K562 (cell line): ENCODE results near the gene HYAL3. TPM values are rescaled to one million over a fixed set of nuclear protein-coding genes. Genes with fewer than 3 reads are reported as not detected.

Experiments used
- CBX5 ChIP-seq: IDR thresholded peaks from 2 replicates; pipeline ENCODE4 v1.6.1; 2014; ENCODE audit warnings: low read depth, borderline replicate concordance
- E2F3 ChIP-seq: fragments of 250-450 bp; sonication (Bioruptor Pico); IDR thresholded peaks from 2 replicates; pipeline ENCODE4 v1.4.0; 2020; ENCODE audit warnings: mild to moderate bottlenecking
- HOXB6 ChIP-seq: fragments of 250-450 bp; sonication (Bioruptor Pico); IDR thresholded peaks from 2 replicates; pipeline ENCODE4 v1.5.1; 2022; ENCODE audit warnings: mild to moderate bottlenecking, borderline replicate concordance
- KAT7 ChIP-seq: sonication (generic); formaldehyde crosslinking; IDR thresholded peaks from 2 replicates; pipeline ENCODE4 v1.8.0; 2022; ENCODE audit warnings: missing genetic modification reagents, mild to moderate bottlenecking, borderline replicate concordance
- MBD1 ChIP-seq: fragments of 250-450 bp; sonication (Bioruptor Pico); IDR thresholded peaks from 2 replicates; pipeline ENCODE4 v1.8.0; 2022; ENCODE audit warnings: inconsistent platforms
- MTA3 ChIP-seq: fragments of 450-650 bp; formaldehyde crosslinking; IDR thresholded peaks from 2 replicates; pipeline ENCODE4 v1.6.1; 2017; ENCODE audit warnings: mild to moderate bottlenecking, borderline replicate concordance
- NEUROD1 ChIP-seq: fragments of 150-350 bp; IDR thresholded peaks from 2 replicates; pipeline ENCODE4 v1.6.1; 2014; ENCODE audit warnings: borderline replicate concordance, low read length, low read depth; ENCODE audit not compliant: partially characterized antibody
- NR3C1 ChIP-seq: sonication (generic); formaldehyde crosslinking; IDR thresholded peaks from 2 replicates; pipeline ENCODE4 v1.8.1; 2022; ENCODE audit warnings: missing genetic modification reagents
- REST ChIP-seq, 2 experiments: fragments of 450-650 bp; formaldehyde crosslinking in 1 of 2; IDR thresholded peaks; 2 replicates each; pipeline versions ENCODE4 v1.4.0 to v1.6.1; 2014 to 2020; ENCODE audit warnings: mild to moderate bottlenecking in 2 of 2, borderline replicate concordance in 1 of 2, low read depth in 1 of 2
- XRCC4 ChIP-seq: IDR thresholded peaks from one replicate; pipeline ENCODE4 v1.6.1; 2011; ENCODE audit not compliant: insufficient read depth, insufficient read length; ENCODE audit errors: extremely low read depth
- ZEB2 ChIP-seq: fragments of 450-650 bp; IDR thresholded peaks from 2 replicates; pipeline ENCODE4 v1.6.1; 2016
- ZNF253 ChIP-seq: fragments of 250-450 bp; sonication (Bioruptor Pico); conservative IDR thresholded peaks from 2 replicates; pipeline ENCODE4 v1.6.1; 2021; ENCODE audit warnings: mild to moderate bottlenecking
- ZNF274 ChIP-seq: IDR thresholded peaks from 2 replicates; pipeline ENCODE4 v1.6.1; 2011; ENCODE audit warnings: low read depth, mild to moderate bottlenecking, low read length, moderate library complexity, borderline replicate concordance
- ZNF398 ChIP-seq: fragments of 250-450 bp; sonication (Bioruptor Pico); IDR thresholded peaks from 2 replicates; pipeline ENCODE4 v1.8.0; 2021; ENCODE audit warnings: moderate library complexity, mild to moderate bottlenecking, inconsistent platforms
- ZNF75A ChIP-seq: fragments of 450-650 bp; formaldehyde crosslinking; IDR thresholded peaks from 2 replicates; pipeline ENCODE4 v1.4.0; 2020; ENCODE audit warnings: mild to moderate bottlenecking
- polyA plus RNA-seq, 8 experiments: library from polyadenylated mRNA; depleted of rRNA in 4 of 8; stranded (reverse) in 5 of 8; unstranded in 3 of 8; fragments of >200 nt; fragmentation: Nextera tagmentation in 2 of 8; fragmentation: Illumina TruSeq in 1 of 8; extraction: Ambion mirVana in 2 of 8; extraction: Trizol in 1 of 8; gene quantifications; 2 replicates each; pipeline versions ENCODE4 v1.2.1 to v1.2.3, GENCODE V29; 2011 to 2014; ENCODE audit warnings: inconsistent platforms in 1 of 8, missing spikeins in 1 of 8
- total RNA-seq, 7 experiments: library from RNA; depleted of rRNA in 6 of 7; stranded (reverse); fragments of >200 nt in 6 of 7; fragmentation: Illumina TruSeq in 2 of 7; extraction: Trizol in 2 of 7; gene quantifications; 2 replicates each; pipeline versions ENCODE4 v1.2.1 to v1.2.3, GENCODE V29; 2011 to 2021; ENCODE audit warnings: low replicate concordance in 1 of 7

HYAL3 gene
- total and polyA plus RNA-seq, 9 of the 15 experiments (the other 6 are each of a cell fraction or from before 2014, with no cell fraction given): 0.38 to 9.1 (median 6.8) TPM

GRCh38 chr3:50337175-50337861, 38.1 kb upstream of the HYAL3 start (continued):
- TF ChIP-seq NEUROD1 (peak; percentile 36), XRCC4 (no peak), NR3C1 (CRISPR knock-in tag) (no peak; the same call in 1 of the 2 replicates), REST (IDR thresholded peaks at IDR 0.05; ENCODE audit: borderline replicate concordance) (no peak), REST (CRISPR knock-in tag; IDR thresholded peaks at IDR 0.05; ENCODE audit: low read depth) (0 out of 2 replicates have a peak, but pooled peaks have one; percentile 42), ZNF75A (CRISPR knock-in tag) (no peak), ZEB2 (no peak), E2F3 (CRISPR knock-in tag) (no peak), MTA3 (peak; percentile 71; the same call in 1 of the 2 replicates), MBD1 (no peak), CBX5 (no peak), ZNF253 (CRISPR knock-in tag) (no peak), KAT7 (no peak; the same call in 1 of the 2 replicates), ZNF274 (no peak), ZNF398 (CRISPR knock-in tag) (no peak), HOXB6 (CRISPR knock-in tag) (no peak)
